Activated T-helper 17 cell treated with anti-CD3 and anti-CD28 coated beads, Interleukin-2, amount 50 U/mL, for 72 hours (primary cell): ENCODE results near the gene MED15. TPM values are rescaled to one million over a fixed set of nuclear protein-coding genes. Genes with fewer than 3 reads are reported as not detected.

Experiments
- ATAC-seq: fragments of 150-1000 bp; cut with Tn5 transposase; replicated peaks from 2 replicates; pipeline ENCODE4 v1.10.0; 2021; ENCODE audit warnings: mild to moderate bottlenecking, moderate library complexity
- H3K27ac Mint-ChIP-seq: one replicate; pipeline ENCODE4 v1.8.0; 2022; ENCODE audit warnings: mixed read lengths
- H3K27me3 Mint-ChIP-seq: one replicate; pipeline ENCODE4 v1.8.0; 2022; ENCODE audit warnings: mixed read lengths
- H3K36me3 Mint-ChIP-seq: one replicate; pipeline ENCODE4 v1.8.0; 2022; ENCODE audit warnings: low read depth, mild to moderate bottlenecking, mixed read lengths
- H3K4me1 Mint-ChIP-seq: one replicate; pipeline ENCODE4 v1.8.0; 2022; ENCODE audit warnings: mixed read lengths
- H3K4me3 Mint-ChIP-seq: one replicate; pipeline ENCODE4 v1.8.0; 2022; ENCODE audit warnings: mild to moderate bottlenecking, mixed read lengths
- H3K9me3 Mint-ChIP-seq: one replicate; pipeline ENCODE4 v1.8.0; 2022; ENCODE audit warnings: mixed read lengths
- total RNA-seq, 2 donors: library from RNA; stranded (reverse); gene quantifications; one replicate each; pipeline ENCODE4 v1.2.3, GENCODE V29; 2022

The MED15 gene
- total RNA-seq, 2 donors from 2014 or later: 115 to 118 TPM

GRCh38 chr22:20604092-20604747 lies 96.8 kb downstream of the MED15 start:
- Mint-ChIP-seq H3K27ac (no peak overlapping the region), H3K27me3 (no peaks in the 10 kb centered on the region), H3K9me3 (no peaks in the 10 kb centered on the region), H3K4me3 (no peak overlapping the region), H3K4me1 (peaks cover 3% of the 10 kb centered on the region), H3K36me3 (no peaks in the 10 kb centered on the region)
- no peak for ATAC-seq

- H3K9me3 Mint-ChIP-seq: no peaks in the 10 kb centered on the region
- H3K36me3 Mint-ChIP-seq: no peaks in the 10 kb centered on the region
- H3K4me3 Mint-ChIP-seq: no peak overlapping the region
- ATAC-seq: no peak
- H3K27ac Mint-ChIP-seq: no peak overlapping the region
- H3K27me3 Mint-ChIP-seq: no peaks in the 10 kb centered on the region
- H3K4me1 Mint-ChIP-seq: peaks cover 3% of the 10 kb centered on the region
Measured at GRCh38 chr22:20604776-20605221, 97.4 kb downstream of the MED15 start.

- peaks cover 3% of the 10 kb centered on the region for H3K4me1 Mint-ChIP-seq
- H3K27me3 Mint-ChIP-seq: no peaks in the 10 kb centered on the region
- no peaks in the 10 kb centered on the region for H3K36me3 Mint-ChIP-seq
- H3K4me3 Mint-ChIP-seq: no peak overlapping the region
- ATAC-seq: no peak
- H3K27ac Mint-ChIP-seq: no peak overlapping the region
- no peaks in the 10 kb centered on the region for H3K9me3 Mint-ChIP-seq
Measured at GRCh38 chr22:20605328-20605727, 97.9 kb downstream of the MED15 start.

DNA sequence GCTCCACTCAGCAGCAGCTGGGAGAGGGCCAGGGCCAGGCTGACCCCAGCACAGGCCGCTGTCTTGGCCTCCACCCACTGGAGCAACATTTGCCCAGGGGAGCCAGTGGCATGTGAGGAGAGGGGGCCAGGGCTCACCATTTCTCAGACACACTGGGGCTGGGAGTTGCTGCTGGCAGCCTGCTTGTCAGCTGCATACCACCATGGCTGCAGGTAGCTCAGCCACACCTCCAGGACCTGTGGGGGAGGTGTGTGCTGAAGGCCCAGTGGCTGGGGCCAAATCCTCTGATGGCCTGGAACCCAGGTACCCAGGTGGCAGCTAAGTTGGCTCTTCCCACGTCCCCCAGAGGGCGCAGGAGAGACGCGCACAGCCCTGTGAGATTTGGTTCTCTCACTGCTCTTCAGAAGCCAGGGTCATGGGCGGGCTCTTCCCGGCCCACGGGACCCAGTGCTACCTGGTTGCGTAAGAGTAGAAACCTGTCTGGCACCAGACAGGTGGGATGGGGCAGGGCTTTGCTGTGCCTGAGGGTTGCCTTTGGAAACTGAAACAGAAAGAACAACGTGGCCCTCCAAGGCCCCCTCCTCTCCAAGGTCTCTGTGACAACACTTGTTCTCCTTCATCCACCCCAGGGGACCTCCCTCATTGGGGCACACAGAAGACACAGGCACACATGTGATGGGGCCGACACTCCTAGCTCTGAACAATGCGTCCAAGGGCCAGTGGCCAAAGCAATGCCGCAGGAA lies 98.8 kb downstream of the MED15 start:
- Mint-ChIP-seq H3K4me1 (peaks cover 3% of the 10 kb centered on the region), H3K27ac (no peak overlapping the region), H3K9me3 (no peaks in the 10 kb centered on the region), H3K27me3 (no peaks in the 10 kb centered on the region), H3K36me3 (no peaks in the 10 kb centered on the region), H3K4me3 (no peak overlapping the region)
- ATAC-seq: peak; percentile 85

DNA sequence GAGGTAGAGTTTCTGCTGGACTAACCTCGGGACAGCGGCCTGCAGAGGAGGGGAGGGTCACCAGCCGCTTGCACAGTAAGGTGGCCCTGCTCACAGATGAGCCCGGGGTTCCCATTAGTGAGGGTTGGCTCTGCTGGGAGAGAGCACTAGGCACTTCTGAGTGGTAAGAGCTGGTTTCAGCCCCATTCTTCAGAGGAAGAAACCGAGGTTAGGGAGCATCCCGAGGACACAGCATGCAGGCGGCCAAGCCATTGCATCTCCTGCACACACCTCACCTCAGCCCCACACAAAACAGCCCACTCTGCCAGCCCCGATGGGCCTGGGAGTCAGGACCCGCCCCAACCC lies 99.3 kb downstream of the MED15 start:
- Mint-ChIP-seq H3K4me1 (peaks cover 3% of the 10 kb centered on the region), H3K27me3 (no peaks in the 10 kb centered on the region), H3K9me3 (no peaks in the 10 kb centered on the region), H3K4me3 (no peak overlapping the region), H3K27ac (no peak overlapping the region), H3K36me3 (no peaks in the 10 kb centered on the region)
- ATAC-seq: no peak

GRCh38 chr22:20607157-20607907 lies 99.9 kb downstream of the MED15 start:
- no peak overlapping the region for H3K27ac Mint-ChIP-seq
- H3K4me1 Mint-ChIP-seq: peaks cover 1% of the 10 kb centered on the region
- ATAC-seq: no peak
- H3K36me3 Mint-ChIP-seq: no peaks in the 10 kb centered on the region
- H3K4me3 Mint-ChIP-seq: no peak overlapping the region
- H3K27me3 Mint-ChIP-seq: no peaks in the 10 kb centered on the region
- H3K9me3 Mint-ChIP-seq: no peaks in the 10 kb centered on the region

GRCh38 chr22:20610243-20610686 lies 102.9 kb downstream of the MED15 start:
- no peaks in the 10 kb centered on the region for H3K4me1 Mint-ChIP-seq
- no peaks in the 10 kb centered on the region for H3K36me3 Mint-ChIP-seq
- H3K27me3 Mint-ChIP-seq: no peaks in the 10 kb centered on the region
- no peak overlapping the region for H3K4me3 Mint-ChIP-seq
- no peak for ATAC-seq
- H3K27ac Mint-ChIP-seq: no peak overlapping the region
- H3K9me3 Mint-ChIP-seq: no peaks in the 10 kb centered on the region

- ATAC-seq: no peak
- Mint-ChIP-seq H3K27ac (no peak overlapping the region), H3K4me3 (no peak overlapping the region), H3K27me3 (no peaks in the 10 kb centered on the region), H3K9me3 (no peaks in the 10 kb centered on the region), H3K4me1 (no peaks in the 10 kb centered on the region), H3K36me3 (no peaks in the 10 kb centered on the region)
Measured at GRCh38 chr22:20610757-20611156, 103.3 kb downstream of the MED15 start.

- no peak for ATAC-seq
Measured at GRCh38 chr22:20611418-20611817, 104.0 kb downstream of the MED15 start.

DNA sequence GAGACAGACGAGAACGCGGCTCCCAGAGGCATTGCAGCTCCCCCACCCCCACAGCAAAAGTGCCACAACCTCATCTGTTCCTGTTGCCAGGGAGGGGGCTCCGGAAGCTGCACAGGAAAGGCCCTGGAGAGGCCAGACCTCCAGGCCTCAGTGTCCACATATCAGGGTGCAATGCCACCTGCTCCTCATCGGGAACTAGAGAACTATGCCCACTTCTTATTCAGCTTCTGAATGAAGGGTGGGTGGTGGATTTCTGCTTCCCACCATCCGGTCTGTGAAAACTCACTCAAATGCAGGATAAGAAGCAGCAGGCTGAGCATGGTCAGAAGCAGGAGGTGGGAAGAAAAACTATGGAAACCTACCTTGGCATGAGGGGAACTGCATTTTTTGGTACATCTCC lies 105.9 kb downstream of the MED15 start:
- no peak for ATAC-seq

More at GRCh38 chr22:20611418-20611817, 104.0 kb downstream of the MED15 start:
- Mint-ChIP-seq H3K36me3 (no peaks in the 10 kb centered on the region), H3K4me1 (no peaks in the 10 kb centered on the region), H3K27me3 (no peaks in the 10 kb centered on the region), H3K4me3 (no peak overlapping the region), H3K27ac (no peak overlapping the region), H3K9me3 (no peaks in the 10 kb centered on the region)

DNA sequence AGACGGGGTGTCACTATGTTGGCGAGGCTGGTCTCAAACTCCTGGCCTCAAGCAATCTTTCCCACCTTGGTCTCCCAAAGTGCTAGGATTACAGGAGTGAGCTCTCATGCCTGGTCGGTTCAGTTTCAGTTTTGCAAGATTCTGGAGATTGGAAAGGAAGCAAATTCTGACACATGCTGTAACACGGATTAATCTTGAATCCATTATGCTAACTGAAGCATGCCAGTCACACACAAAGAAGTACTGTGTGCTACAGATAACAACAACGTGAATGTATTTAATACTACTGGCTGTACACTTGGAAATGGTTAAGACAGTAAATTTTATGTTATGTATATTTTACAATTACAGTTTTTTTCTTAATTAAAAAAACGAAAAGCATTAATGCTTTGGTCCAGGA lies 107.6 kb downstream of the MED15 start:
- H3K36me3 Mint-ChIP-seq: no peaks in the 10 kb centered on the region
- H3K4me1 Mint-ChIP-seq: no peaks in the 10 kb centered on the region
- no peaks in the 10 kb centered on the region for H3K27me3 Mint-ChIP-seq
- no peak overlapping the region for H3K4me3 Mint-ChIP-seq
- H3K27ac Mint-ChIP-seq: no peak overlapping the region
- ATAC-seq: no peak
- no peaks in the 10 kb centered on the region for H3K9me3 Mint-ChIP-seq

More for the DNA sequence above, 105.9 kb downstream of the MED15 start:
- H3K27ac Mint-ChIP-seq: no peak overlapping the region
- no peaks in the 10 kb centered on the region for H3K9me3 Mint-ChIP-seq
- no peaks in the 10 kb centered on the region for H3K36me3 Mint-ChIP-seq
- H3K27me3 Mint-ChIP-seq: no peaks in the 10 kb centered on the region
- H3K4me1 Mint-ChIP-seq: no peaks in the 10 kb centered on the region
- H3K4me3 Mint-ChIP-seq: no peak overlapping the region

GRCh38 chr22:20615533-20616450 lies 108.4 kb downstream of the MED15 start:
- no peak for ATAC-seq
- Mint-ChIP-seq H3K36me3 (no peaks in the 10 kb centered on the region), H3K4me3 (no peak overlapping the region), H3K27ac (no peak overlapping the region), H3K9me3 (no peaks in the 10 kb centered on the region), H3K27me3 (no peaks in the 10 kb centered on the region), H3K4me1 (no peaks in the 10 kb centered on the region)

DNA sequence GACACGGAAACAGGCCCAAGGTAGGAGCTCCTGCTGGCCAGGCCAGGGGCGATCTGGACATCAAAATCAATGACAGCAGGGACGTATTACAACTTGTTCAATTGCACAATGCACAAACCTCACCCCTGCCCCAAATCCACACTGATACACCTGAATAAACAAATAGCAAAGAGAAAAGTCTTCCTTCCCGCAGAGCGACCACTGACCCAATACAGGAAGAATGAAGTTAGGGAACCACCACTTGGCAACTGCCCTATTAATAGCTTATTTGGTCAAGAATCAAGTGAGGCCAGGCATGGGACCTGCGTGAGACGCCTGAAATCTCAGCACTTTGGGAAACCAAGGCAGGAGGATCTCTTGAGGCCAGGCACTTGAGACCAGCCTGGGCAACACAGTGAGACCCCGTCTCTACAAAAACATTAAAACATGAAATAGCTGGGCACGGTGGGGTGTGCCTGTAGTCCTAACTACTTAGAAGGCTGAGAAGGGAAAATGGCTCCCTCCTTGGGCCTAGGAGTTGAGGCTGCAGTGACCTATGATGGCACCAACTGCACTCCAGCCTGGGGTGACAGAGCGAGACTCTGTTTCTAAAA lies 109.1 kb downstream of the MED15 start:
- no peak overlapping the region for H3K27ac Mint-ChIP-seq
- H3K4me3 Mint-ChIP-seq: no peak overlapping the region
- no peaks in the 10 kb centered on the region for H3K4me1 Mint-ChIP-seq
- H3K36me3 Mint-ChIP-seq: no peaks in the 10 kb centered on the region
- no peak for ATAC-seq
- no peaks in the 10 kb centered on the region for H3K9me3 Mint-ChIP-seq
- no peaks in the 10 kb centered on the region for H3K27me3 Mint-ChIP-seq

DNA sequence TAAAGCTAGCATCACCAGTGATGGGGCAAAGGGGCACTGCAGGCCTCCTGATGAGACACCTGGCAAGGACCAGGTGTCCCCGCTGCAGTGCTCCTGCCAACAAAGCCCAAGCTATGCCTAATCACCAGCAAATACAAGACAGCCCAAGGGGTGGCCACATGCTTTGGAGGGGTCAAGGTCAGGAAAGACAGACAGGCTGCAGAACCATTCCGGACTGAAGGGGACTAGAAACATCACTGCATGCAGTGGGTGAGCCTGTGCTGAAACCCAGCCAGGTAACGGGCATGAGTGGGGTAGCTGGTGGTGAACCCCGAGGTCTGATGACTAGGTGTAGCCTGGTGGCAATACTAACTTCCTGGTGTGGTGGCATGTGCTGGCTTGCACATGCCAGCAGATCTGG lies 111.1 kb downstream of the MED15 start:
- no peak overlapping the region for H3K27ac Mint-ChIP-seq
- no peak for ATAC-seq
- H3K4me1 Mint-ChIP-seq: no peaks in the 10 kb centered on the region
- no peaks in the 10 kb centered on the region for H3K36me3 Mint-ChIP-seq
- H3K27me3 Mint-ChIP-seq: no peaks in the 10 kb centered on the region
- H3K9me3 Mint-ChIP-seq: no peaks in the 10 kb centered on the region
- no peak overlapping the region for H3K4me3 Mint-ChIP-seq
